ENCODE results near the gene CC2D2A. TPM values are rescaled to one million over a fixed set of nuclear protein-coding genes. Genes with fewer than 3 reads are reported as not detected.
"Not testable (repeated sequence)": the region's sequence is repeated elsewhere in the genome, so short reads cannot be mapped to it uniquely, and the experiment has no call there.

The CC2D2A gene
- total and polyA plus RNA-seq, 8 donors: 22.8 to 56.3 (median 48.5) TPM

- ATAC-seq (no peak), DNase-seq (no peak)
- H3K4me3 ChIP-seq: no peak overlapping the region
- no peaks in the 10 kb centered on the region for H3K4me1 ChIP-seq
- no peaks in the 10 kb centered on the region for H3K27me3 ChIP-seq
- intact Hi-C loops (cut with DNase I): no loop called here
- no peaks in the 10 kb centered on the region for H3K9me3 ChIP-seq
- H3K27ac ChIP-seq: no peak overlapping the region
- TF ChIP-seq CTCF (IDR thresholded peaks at IDR 0.05): no peak
- peaks cover 0 to 37% of the 10 kb centered on the region in 2 donors for H3K36me3 ChIP-seq
These were observed 46.8 kb downstream of the CC2D2A start for GRCh38 chr4:15516494-15516893.

- DNase-seq; H3K9me3 ChIP-seq; ATAC-seq; H3K4me1 ChIP-seq; intact Hi-C loops (cut with DNase I); H3K4me3 ChIP-seq; H3K27ac ChIP-seq; H3K27me3 ChIP-seq: not testable (repeated sequence)
- peaks cover 0 to 28% of the 10 kb centered on the region in 2 donors for H3K36me3 ChIP-seq
These were observed 48.0 kb downstream of the CC2D2A start for GRCh38 chr4:15517681-15518080.

GRCh38 chr4:15521442-15522039 lies 51.9 kb downstream of the CC2D2A start:
- Histone ChIP-seq H3K36me3 (peaks cover 0 to 28% of the 10 kb centered on the region in 2 donors), H3K4me3 (no peak overlapping the region), H3K4me1 (no peaks in the 10 kb centered on the region), H3K27me3 (no peaks in the 10 kb centered on the region), H3K27ac (no peak overlapping the region), H3K9me3 (no peaks in the 10 kb centered on the region)
- intact Hi-C loops (cut with DNase I): no loop called here
- ATAC-seq (no peak), DNase-seq (no peak)
- TF ChIP-seq CTCF (IDR thresholded peaks at IDR 0.05): no peak

- Histone ChIP-seq H3K4me3 (no peak overlapping the region), H3K27ac (no peak overlapping the region), H3K36me3 (no peaks in the 10 kb centered on the region), H3K9me3 (no peaks in the 10 kb centered on the region), H3K4me1 (no peaks in the 10 kb centered on the region), H3K27me3 (no peaks in the 10 kb centered on the region)
- TF ChIP-seq CTCF (IDR thresholded peaks at IDR 0.05): no peak
- DNase-seq: no peak
- peak; percentile 92 for ATAC-seq
- intact Hi-C loops (cut with DNase I): no loop called here
These were observed 55.4 kb downstream of the CC2D2A start for GRCh38 chr4:15525080-15525479.

- no peak overlapping the region for H3K4me3 ChIP-seq
- peaks cover 2 to 6% of the 10 kb centered on the region in 2 donors for H3K36me3 ChIP-seq
- H3K27me3 ChIP-seq: no peaks in the 10 kb centered on the region
- H3K4me1 ChIP-seq: no peaks in the 10 kb centered on the region
- DNase-seq: no peak
- no peak for TF ChIP-seq CTCF (IDR thresholded peaks at IDR 0.05)
- H3K27ac ChIP-seq: no peak overlapping the region
- ATAC-seq: no peak
- no peaks in the 10 kb centered on the region for H3K9me3 ChIP-seq
- intact Hi-C loops (cut with DNase I): no loop called here
These were observed 57.4 kb downstream of the CC2D2A start for GRCh38 chr4:15526924-15527592.
